HG03575 (cell line): ENCODE results near the gene JPH2.

Experiments
- ATAC-seq: cut with Tn5 transposase; IDR thresholded peaks from one replicate; pipeline ENCODE4 v1.9.1; 2021; ENCODE audit not compliant: unreplicated experiment, insufficient number of reproducible peaks, low FRiP score; ENCODE audit errors: extremely low read depth

Gene JPH2

DNA sequence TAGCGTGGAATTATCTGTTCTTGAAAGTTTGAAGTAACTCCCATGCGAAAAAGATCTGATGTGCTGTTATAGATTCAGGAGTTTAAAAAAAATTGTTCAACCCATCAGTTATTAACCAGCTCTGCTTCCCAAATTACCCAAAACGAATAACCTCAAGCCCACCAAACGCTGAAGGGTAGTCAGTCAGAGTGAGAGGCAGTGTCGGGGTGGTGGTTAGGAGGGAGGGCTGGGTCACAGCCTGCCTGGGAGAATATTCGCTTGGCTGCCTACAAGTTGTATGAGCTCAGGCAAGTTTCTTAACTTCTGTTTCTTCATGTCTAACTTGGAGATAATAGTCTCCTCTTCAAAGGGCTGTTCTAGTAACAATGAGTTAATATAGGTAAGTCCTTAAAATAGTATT is 114.6 kb downstream of the JPH2 start:
- ATAC-seq: no peak

- no peak for ATAC-seq
Measured at GRCh38 chr20:44071526-44072111, 115.4 kb downstream of the JPH2 start.

DNA sequence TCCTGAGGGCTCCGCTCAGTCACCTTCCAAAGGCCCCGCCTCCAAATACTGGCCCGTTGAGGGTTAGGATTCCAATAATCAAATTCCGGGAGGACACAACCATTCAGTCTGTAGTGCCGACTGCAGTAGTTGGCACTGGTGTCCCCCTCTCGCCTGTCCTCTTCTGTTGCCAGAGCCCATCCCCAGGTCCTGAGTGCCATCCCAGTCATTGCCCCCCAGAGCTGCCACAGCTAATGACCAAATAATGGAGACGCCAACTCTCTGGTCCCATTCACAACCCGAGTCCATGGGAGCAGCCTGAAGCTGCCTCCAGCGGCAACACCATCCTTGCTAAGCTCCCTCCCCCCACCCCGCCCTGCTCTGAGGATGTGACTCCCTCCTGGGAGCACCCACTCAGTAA is 115.9 kb downstream of the JPH2 start:
- no peak for ATAC-seq

GRCh38 chr20:44070139-44070900 is 116.7 kb downstream of the JPH2 start:
- ATAC-seq: no peak

- no peak for ATAC-seq
Measured at GRCh38 chr20:44069203-44070011, 117.6 kb downstream of the JPH2 start.

DNA sequence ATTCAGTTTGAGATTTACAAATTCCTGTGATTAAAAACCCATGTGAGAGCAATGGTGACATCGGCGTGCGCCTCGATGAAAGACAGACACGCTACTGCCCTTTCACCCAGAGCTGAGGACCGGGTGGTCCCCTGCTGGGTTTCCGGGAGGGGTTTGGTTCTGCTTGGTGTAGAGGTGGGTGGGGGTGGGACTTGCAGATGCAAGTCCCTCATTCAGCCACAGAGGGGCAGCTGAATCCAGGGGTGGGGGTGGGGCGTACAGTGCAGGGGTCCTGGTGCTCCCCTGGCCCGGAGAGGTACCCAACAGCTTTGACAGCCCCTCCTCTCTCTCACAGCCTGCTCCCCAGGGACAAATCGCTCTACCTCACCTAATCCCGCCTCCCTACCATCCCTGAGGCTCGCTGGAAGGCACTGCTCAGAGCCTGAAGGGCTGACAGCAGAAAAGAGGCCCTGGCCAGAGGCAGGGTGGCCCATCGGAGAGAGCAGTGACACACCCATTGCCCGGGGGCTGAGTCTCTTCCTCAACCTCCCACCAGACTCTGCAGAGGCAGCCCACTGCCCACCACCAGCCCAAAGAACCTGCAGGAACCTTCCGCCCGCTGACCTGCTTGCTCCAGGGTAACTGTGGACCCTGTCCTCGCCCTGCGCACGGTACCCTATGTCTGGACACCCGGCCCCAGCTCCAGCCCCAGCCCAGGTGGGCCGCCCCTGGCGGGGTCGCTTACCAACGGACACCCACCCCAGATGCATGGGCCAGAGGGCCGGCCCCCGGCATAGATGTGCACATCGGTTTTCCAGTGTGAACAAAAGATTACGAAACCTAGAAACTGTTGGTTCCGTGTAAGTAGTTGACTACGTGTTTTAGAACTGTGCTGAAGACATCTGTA is 118.4 kb downstream of the JPH2 start:
- ATAC-seq: no peak

- no peak for ATAC-seq
Measured at GRCh38 chr20:44067650-44068081, 119.3 kb downstream of the JPH2 start.

GRCh38 chr20:44066645-44067606 is 120.1 kb downstream of the JPH2 start:
- no peak for ATAC-seq

DNA sequence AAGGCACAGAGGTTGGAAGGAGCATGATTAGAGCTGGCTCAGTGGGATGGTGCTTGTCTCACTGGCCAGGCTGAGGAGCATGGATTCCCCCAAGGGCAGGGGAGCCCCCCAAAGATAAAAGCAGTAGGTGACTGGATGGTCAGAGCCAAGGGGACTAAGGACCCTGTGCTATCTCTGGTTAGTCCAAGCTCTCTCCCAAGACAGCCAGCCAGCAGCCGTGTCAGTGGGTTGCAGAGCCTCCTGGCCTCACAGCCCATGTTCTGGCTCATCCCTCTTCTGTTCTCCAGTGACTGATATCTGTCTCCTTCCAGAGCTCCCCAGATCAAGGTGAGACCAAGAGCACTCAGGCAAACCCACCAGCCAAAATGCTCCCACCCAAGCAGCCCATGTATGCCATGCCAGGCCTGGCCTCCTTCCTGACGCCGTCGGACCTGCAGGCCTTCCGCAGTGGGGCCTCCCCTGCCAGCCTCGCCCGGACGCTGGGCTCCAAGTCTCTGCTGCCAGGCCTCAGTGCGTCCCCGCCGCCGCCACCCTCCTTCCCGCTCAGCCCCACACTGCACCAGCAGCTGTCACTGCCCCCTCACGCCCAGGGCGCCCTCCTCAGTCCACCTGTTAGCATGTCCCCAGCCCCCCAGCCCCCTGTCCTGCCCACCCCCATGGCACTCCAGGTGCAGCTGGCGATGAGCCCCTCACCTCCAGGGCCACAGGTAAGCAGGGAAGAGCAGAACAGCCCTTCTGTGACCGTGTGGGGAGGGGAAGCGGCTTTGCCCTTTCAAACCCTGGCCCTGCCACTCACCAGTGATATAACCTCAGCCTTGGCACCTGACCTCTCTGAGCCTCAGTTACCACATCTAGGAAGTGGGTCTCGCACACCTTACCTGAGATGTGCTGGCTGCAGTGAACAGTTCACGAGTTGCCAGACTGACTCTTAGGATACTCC is 121.3 kb downstream of the JPH2 start:
- ATAC-seq: no peak

- ATAC-seq: no peak
Measured at GRCh38 chr20:44064501-44065400, 122.2 kb downstream of the JPH2 start.
